Stimulated activated CD8-positive, alpha-beta memory T cell treated with anti-CD3 and anti-CD28 coated beads, Interleukin-12 subunit alpha, Interleukin-12 subunit beta, amount 100 ng/mL, for 24 hours (primary cell): ENCODE data around the gene PI4K2B.
"Not testable (repeated sequence)": the region's sequence is repeated elsewhere in the genome, so short reads cannot be mapped to it uniquely, and the experiment has no call there.

ENCODE experiments used
- DNase-seq: peaks from one replicate; pipeline ENCODE4 v3.0.0-alpha.2; 2020; ENCODE audit errors: extremely low read depth

PI4K2B gene

GRCh38 chr4:25242195-25242594 lies 8.4 kb downstream of the PI4K2B start:
- not testable (repeated sequence) for DNase-seq

DNA sequence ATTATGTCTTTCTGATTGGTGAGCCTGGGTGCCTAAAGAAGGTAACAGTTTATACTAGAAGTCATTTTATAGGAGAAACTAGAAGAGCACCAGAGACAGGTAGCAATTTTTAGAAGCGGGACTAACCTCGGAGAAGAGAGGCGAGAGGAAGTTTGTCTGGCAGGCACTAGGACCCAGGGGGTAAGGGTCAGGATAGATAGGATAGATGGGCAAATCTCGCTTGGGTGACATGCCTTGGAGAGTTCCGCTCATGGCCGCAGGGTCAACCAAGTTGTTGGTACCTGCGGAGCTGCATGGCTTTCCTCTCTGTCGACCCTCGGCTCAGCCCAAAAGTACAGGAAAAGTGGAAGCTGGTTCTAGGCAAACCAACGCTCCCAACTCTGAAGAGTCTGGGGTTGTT lies 11.3 kb downstream of the PI4K2B start:
- no peak for DNase-seq

- DNase-seq: no peak
Measured at GRCh38 chr4:25246680-25247611, 13.1 kb downstream of the PI4K2B start.

DNA sequence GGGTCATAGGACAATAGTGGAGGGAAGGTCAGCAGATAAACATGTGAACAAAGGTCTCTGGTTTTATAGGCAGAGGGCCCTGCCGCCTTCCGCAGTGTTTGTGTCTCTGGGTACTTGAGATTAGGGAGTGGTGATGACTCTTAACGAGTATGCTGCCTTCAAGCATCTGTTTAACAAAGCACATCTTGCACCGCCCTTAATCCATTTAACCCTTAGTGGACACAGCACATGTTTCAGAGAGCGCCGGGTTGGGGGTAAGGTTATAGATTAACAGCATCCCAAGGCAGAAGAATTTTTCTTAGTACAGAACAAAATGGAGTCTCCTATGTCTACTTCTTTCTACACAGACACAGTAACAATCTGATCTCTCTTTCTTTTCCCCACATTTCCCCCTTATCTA lies 15.0 kb downstream of the PI4K2B start:
- DNase-seq: not testable (repeated sequence)

DNA sequence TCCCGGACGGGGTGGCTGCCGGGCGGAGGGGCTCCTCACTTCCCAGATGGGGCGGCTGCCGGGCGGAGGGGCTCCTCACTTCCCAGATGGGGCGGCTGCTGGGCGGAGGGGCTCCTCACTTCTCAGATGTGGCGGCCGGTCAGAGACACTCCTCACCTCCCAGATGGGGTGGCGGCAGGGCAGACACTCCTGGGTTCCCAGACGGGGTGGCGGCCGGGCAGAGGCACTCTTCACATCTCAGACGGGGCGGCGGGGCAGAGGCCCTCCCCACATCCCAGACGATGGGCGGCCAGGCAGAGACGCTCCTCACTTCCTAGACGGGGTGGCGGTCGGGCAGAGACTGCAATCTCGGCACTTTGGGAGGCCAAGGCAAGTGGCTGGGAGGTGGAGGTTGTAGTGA lies 15.7 kb downstream of the PI4K2B start:
- DNase-seq: not testable (repeated sequence)

GRCh38 chr4:25252230-25253070 lies 18.6 kb downstream of the PI4K2B start:
- no peak for DNase-seq

DNA sequence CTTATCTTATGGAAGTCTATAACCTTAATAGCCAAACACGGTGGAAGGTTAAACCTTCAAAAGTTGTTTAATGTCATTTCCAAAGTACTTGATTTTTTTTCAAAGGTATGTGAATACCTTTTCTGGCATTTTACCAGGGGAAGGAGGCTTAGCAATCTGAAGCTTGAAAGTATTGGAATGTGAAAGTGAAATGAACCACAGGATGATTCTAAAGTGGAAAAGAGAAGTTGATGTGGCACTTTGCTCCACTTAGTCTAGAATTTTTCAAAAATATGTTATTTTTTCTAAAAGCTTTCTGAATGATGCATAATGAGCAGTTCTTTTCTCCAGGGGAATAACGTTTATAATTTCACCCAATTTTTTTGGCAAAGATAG lies 19.2 kb downstream of the PI4K2B start:
- DNase-seq: no peak

DNA sequence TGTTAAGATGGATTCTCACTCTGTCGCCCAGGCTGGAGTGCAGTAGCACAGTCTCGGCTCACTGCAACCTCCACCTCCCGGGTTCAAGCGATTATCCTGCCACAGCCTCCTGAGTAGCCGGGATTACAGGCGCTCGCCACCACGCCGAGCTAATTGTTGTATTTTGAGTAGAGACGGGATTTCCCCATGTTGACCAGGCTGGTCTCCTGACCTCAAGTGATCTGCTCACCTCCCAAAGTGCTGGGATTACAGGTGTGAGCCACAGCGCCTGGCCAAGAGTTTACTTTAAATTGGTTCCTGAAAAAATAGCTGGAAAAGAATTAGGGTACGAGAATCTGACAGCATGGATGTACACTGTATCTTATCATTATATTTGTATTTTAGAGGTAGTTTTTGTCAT lies 20.0 kb downstream of the PI4K2B start:
- DNase-seq: not testable (repeated sequence)

- DNase-seq: no peak
Measured at GRCh38 chr4:25258980-25259578, 25.2 kb downstream of the PI4K2B start.

- no peak for DNase-seq
Measured at GRCh38 chr4:25271866-25272265, 38.0 kb downstream of the PI4K2B start.

DNA sequence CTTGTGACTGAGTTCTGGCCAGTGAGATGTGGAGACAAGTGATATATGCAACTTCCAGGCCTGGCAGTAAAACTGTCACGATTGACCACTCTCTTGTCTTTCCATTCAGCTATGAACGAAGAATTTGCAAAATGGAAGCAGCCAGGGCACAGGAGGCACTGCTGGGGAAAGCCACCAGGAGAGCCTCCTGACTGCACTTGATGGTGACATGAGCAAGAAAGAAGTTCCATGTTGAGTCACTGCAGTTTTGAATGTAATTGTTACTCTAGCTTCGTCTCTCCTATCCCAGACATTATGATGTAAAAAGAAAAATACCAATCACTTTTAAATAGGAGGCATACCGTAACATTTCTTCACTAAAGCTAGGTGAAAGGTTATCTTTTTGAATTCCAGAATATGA lies 46.4 kb downstream of the PI4K2B start:
- DNase-seq: no peak

DNA sequence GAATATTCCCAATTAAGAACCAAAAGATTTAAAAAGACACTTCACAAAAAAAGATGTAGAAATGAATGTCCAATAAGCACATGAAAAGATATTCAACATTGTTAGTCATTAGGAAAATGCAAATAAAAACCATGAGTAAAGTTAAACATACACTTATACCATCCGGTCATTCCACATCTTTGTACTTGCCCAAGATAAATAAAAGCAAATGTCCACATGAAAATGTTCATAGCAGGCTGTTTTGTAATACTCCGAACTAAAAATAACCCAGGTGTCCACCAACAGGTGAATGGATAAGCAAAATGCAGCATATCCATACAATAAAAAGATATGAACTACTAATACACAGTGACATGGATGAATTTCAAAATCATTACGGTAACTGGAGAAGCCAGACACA lies 50.1 kb downstream of the PI4K2B start:
- no peak for DNase-seq

DNA sequence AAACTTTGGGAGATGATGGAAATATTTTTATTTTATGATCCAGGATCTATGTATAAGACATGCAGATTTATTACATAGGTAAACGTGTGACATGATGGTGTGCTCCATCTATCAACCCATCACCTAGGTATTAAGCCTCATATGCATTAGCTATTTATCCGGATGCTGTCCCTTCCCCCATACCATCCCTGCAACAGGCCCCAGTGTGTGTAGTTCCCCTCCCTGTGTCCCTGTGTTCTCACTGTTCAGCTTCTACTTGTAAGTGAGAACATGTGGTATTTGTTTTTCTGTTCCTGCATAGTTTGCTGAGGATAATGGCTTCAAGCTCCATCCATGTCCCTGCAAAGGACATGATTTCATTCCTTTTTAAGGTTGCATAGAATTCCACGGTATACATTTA lies 50.6 kb downstream of the PI4K2B start:
- DNase-seq: no peak

DNA sequence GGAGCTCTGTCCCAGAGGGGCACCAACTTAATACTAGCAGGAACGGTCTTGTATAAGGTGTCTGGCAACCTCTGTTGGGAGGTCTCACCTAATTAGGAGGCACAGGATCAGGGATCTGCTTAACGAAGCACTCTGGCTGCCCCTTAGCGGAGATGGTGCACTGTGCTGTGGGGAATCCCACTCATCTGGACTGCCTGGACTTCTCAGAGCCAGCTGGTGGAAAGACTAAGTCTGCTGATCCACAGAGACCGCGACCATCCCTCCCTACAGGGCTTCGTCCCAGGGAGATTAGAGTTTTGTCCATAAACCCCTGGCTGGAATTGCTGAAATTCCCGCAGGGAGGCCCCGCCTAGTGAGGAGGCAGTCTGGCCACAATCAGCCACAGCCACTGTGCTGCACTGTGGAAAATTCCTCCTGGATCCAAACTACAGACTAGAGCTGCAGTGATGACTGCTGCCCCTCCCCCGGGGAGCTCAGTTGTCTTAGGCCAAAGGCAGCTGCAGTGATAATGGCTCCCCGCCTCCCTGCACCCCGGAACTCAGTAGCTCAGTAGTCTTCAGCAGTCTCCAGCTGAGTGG lies 56.7 kb downstream of the PI4K2B start:
- no peak for DNase-seq

DNA sequence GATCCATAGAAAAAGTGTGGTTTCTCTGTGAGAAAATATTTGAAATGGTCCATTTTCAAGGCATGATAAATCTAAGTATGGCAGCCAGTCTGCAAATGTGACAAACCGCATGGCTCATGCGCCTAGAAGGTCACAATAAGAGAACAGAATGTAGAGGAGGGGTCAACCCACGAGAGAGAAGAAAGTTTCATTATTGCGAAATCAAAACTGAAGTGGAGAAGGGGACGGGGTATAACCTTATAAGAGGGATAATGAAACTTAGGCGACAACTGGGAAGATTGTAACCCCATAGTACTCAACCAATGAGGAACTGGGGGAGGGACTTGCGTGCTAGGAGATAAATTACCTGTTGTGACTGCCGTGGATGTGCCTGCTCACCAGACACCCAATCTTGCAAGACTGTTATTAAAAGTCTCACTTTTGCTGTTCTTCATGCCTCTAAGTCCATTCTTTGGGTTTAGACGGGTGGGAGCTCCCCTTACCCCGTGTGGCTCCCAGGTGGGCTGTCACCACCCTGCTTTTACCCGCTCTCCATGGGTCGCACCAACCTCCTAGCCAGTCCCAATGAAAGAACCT lies 57.4 kb downstream of the PI4K2B start:
- DNase-seq: no peak

- no peak for DNase-seq
Measured at GRCh38 chr4:25297528-25298242, 63.9 kb downstream of the PI4K2B start.

DNA sequence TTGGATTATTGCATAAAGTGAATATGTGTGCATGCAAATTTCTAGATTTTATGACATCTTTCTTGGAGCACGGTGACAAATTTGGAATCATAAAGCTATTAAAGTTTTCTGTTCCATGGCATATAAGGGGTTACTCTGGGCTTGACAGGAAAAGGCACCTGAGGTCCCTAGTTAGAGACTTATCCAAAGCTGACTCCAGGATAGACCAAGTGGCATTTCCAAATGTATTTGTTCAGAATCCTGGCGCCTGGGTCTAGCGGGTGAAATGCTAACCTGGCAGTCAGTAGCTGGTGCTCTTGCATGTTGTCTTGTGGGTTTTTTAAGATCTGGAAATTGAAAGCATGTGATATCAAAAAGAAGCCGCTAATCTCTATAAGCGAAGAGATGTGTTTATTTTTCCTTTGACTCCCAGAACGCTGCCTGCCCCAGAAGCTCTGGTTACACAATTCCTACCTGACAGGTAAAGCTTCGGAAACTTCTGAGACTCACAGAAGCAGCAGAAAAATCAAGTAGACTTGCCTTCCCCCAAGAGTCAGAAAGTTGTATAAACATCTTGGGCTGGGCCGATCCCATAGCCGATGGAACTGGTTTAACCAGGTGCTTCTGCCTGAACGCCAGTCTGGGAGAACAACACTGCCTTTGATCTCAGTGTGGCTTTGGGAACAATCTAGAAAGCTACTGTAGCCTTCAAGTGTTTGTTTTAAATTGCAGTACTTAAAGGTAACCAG lies 65.8 kb downstream of the PI4K2B start:
- DNase-seq: no peak

DNA sequence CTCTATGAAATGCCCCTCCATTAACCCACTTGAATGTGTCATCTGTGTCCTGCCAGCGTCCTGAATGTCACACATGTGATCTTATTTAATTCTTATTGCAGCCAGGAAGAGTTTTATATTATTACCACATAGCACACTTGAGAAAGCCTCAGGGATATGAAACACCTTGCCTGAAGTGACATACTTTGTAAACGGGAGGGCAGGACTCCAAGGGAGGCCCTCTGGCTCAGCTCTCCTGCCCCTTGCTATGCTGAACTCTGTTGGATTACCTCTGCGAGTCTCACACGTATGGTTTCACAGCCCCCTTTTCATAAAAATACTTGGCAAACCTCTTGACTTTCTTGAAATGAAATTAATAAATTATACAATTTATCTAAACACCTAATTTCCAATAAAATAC lies 67.6 kb downstream of the PI4K2B start:
- DNase-seq: no peak

GRCh38 chr4:25302626-25303025 lies 68.8 kb downstream of the PI4K2B start:
- DNase-seq: no peak

DNA sequence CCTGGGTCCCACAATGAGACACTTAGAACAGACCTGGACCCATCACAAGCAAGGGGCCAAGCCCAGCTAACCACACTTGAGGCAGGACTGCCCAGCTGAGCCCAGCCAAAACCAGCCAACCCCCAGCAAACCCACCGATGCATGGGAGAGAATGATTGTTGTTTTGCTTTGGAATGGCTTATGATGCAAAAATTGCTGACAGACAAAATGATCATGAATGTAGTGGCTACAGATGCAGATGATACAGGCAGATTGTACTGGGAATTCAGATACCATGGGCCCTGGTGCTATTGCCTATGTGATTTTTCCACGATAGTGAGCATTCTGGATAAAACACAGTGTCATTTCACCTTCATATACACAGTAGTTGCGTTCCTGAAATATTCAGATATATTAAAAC lies 69.7 kb downstream of the PI4K2B start:
- DNase-seq: no peak
